GM13976 (cell line): ENCODE data around the gene ST8SIA3.

Source experiments
- DNase-seq: peaks from one replicate; pipeline ENCODE4 v3.0.0; 2012; ENCODE audit warnings: low spot score
- CTCF ChIP-seq: IDR thresholded peaks from 2 replicates; pipeline ENCODE4 v1.5.1; 2012; ENCODE audit warnings: borderline replicate concordance, mild to moderate bottlenecking; ENCODE audit not compliant: insufficient read depth; ENCODE audit errors: extremely low read depth, missing control alignments, control extremely low read depth
- in situ Hi-C: fragments of 300-500 bp; cut with MboI; formaldehyde crosslinking; loops from one replicate; pipeline ENCODE4 v1.12.0; 2022; ENCODE audit warnings: low sequenced_read_pairs, mixed read lengths, inconsistent platforms; ENCODE audit not compliant: unreplicated experiment

ST8SIA3 gene

GRCh38 chr18:57359433-57359832 is 7.1 kb downstream of the ST8SIA3 start:
- no peak for DNase-seq
- no peak for TF ChIP-seq CTCF
- in situ Hi-C loops: no loop called here

GRCh38 chr18:57362714-57363113 is 10.4 kb downstream of the ST8SIA3 start:
- in situ Hi-C loops: no loop called here

GRCh38 chr18:57364460-57364859 is 12.1 kb downstream of the ST8SIA3 start:
- TF ChIP-seq CTCF: no peak
- in situ Hi-C loops: no loop called here
- DNase-seq: no peak

More at GRCh38 chr18:57362714-57363113, 10.4 kb downstream of the ST8SIA3 start:
- TF ChIP-seq CTCF: no peak
- no peak for DNase-seq

GRCh38 chr18:57366528-57367081 is 14.2 kb downstream of the ST8SIA3 start:
- no peak for DNase-seq
- no peak for TF ChIP-seq CTCF
- in situ Hi-C loops: no loop called here

- DNase-seq: no peak
- no peak for TF ChIP-seq CTCF
- in situ Hi-C loops: no loop called here
Observed at GRCh38 chr18:57372444-57372843, 20.1 kb downstream of the ST8SIA3 start.

GRCh38 chr18:57373017-57373416 is 20.7 kb downstream of the ST8SIA3 start:
- TF ChIP-seq CTCF: no peak
- in situ Hi-C loops: no loop called here
- DNase-seq: no peak
